ENCODE data around the gene MIA2. TPM values are rescaled to one million over a fixed set of nuclear protein-coding genes. Genes with fewer than 3 reads are reported as not detected.

Gene MIA2
- total RNA-seq, 4 donors from 2014 or later: 54.1 to 83.0 (median 71.4) TPM

DNA sequence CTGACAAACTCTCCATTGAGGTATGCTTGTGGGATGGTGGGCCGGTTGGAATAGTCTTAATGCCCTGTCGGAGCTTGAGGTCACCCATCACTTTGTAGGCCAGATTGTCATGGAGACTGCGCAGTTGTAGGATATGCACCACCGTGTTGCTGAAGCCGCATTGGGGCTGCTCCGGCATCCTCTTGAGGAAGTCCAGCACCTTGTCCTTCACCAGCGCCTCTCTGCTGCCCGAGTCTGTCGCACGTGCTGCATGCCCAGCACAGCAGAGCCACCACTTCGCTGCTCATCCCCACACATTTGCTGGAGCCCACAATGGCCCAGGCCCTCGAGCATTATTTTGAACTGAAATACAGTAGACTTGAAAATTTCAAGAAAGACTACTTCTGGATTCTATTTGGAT lies 136.7 kb downstream of the MIA2 start:
- in situ Hi-C loops (cut with MboI; ENCODE audit: low pct_ligation_motif_present in 1 of 4, low pct_unique_long_range_greater_than_20kb in 1 of 4, low sequenced_read_pairs in 3 of 4): no loop called here
- Histone ChIP-seq H3K27ac (no peak overlapping the region), H3K36me3 (peaks cover 0 to 4% (median 0%) of the 10 kb centered on the region in 4 donors), H3K4me3 (no peak overlapping the region), H3K27me3 (no peaks in the 10 kb centered on the region), H3K9me3 (no peaks in the 10 kb centered on the region), H3K4me1 (no peaks in the 10 kb centered on the region)
- intact Hi-C loops (cut with DNase I; ENCODE audit: low total_unique reads): no loop called here
- DNase-seq: no peak
- 94% methylated on average over 12 of the region's 12 CpGs; no CpG with 5 or more reads in 1 of the 2 donors for WGBS, 2 donors (ENCODE audit: low coverage in 1 of 2)
- TF ChIP-seq POLR2A (IDR thresholded peaks at IDR 0.05): no peak
- no peak for TF ChIP-seq EP300 (IDR thresholded peaks at IDR 0.05; ENCODE audit: low read depth)

DNA sequence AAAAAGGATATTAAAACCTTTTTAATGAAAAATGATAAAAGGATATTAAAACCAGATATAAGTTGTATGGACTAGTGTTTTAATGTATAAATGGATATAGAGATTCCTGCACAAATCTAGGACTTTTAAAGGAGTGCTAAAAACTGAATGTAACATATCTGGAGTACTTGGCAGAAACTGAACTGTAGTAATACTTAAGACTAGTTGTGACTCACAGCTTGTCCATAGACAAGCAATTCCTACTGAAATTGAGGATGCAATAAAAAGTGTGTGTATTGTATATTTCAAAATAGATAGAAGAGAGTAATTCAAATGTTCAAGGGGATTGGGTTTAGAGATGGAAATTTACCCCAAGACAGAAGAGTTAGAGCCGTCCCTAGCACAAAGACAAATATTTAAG lies 138.9 kb downstream of the MIA2 start:
- Histone ChIP-seq H3K4me1 (peaks cover 0 to 7% (median 0%) of the 10 kb centered on the region in 4 donors), H3K27me3 (no peaks in the 10 kb centered on the region), H3K4me3 (no peak overlapping the region), H3K27ac (no peak overlapping the region), H3K36me3 (peaks cover 0 to 4% (median 0%) of the 10 kb centered on the region in 4 donors), H3K9me3 (no peaks in the 10 kb centered on the region)
- no peak for TF ChIP-seq EP300 (IDR thresholded peaks at IDR 0.05; ENCODE audit: low read depth)
- TF ChIP-seq, protein P1, sequence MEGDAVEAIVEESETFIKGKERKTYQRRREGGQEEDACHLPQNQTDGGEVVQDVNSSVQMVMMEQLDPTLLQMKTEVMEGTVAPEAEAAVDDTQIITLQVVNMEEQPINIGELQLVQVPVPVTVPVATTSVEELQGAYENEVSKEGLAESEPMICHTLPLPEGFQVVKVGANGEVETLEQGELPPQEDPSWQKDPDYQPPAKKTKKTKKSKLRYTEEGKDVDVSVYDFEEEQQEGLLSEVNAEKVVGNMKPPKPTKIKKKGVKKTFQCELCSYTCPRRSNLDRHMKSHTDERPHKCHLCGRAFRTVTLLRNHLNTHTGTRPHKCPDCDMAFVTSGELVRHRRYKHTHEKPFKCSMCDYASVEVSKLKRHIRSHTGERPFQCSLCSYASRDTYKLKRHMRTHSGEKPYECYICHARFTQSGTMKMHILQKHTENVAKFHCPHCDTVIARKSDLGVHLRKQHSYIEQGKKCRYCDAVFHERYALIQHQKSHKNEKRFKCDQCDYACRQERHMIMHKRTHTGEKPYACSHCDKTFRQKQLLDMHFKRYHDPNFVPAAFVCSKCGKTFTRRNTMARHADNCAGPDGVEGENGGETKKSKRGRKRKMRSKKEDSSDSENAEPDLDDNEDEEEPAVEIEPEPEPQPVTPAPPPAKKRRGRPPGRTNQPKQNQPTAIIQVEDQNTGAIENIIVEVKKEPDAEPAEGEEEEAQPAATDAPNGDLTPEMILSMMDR (IDR thresholded peaks at IDR 0.05): no peak
- TF ChIP-seq POLR2AphosphoS5 (IDR thresholded peaks at IDR 0.05): no peak
- TF ChIP-seq POLR2A (IDR thresholded peaks at IDR 0.05): no peak
- in situ Hi-C loops (cut with MboI; ENCODE audit: low pct_ligation_motif_present in 1 of 4, low pct_unique_long_range_greater_than_20kb in 1 of 4, low sequenced_read_pairs in 3 of 4) (no loop called here), intact Hi-C loops (cut with DNase I; ENCODE audit: low total_unique reads) (no loop called here)
- no peak for DNase-seq
- 90 to 92% methylated on average over 1 of the region's 1 CpG for WGBS, 2 donors (ENCODE audit: low coverage in 1 of 2)

DNA sequence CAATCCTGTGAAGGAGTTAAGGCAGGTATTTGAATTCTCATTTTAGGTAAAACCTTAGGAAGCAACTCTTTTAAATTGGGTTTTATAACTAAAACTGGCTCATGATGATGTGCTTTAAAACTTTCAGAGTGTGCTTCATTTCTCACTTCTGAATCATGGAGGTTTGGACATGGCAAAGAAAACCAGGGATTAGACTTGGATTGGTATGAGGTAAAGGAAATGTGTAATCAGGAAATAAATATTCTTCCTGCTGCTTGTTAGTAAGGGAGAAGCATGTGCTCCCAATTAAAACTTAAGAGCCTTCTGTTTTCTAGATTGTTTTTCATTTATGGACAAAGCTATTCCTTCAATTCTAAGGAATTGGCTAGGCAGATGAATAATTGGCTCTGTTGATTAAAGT lies 141.1 kb downstream of the MIA2 start:
- TF ChIP-seq EP300 (IDR thresholded peaks at IDR 0.05; ENCODE audit: low read depth): no peak
- TF ChIP-seq, protein P1 (IDR thresholded peaks at IDR 0.05): no peak
- TF ChIP-seq POLR2A (IDR thresholded peaks at IDR 0.05): no peak
- DNase-seq: no peak
- H3K36me3 ChIP-seq: peaks cover 0 to 4% (median 0%) of the 10 kb centered on the region in 4 donors
- no peak overlapping the region for H3K4me3 ChIP-seq
- H3K27me3 ChIP-seq: no peaks in the 10 kb centered on the region
- no peaks in the 10 kb centered on the region for H3K9me3 ChIP-seq
- peaks cover 0 to 7% (median 0%) of the 10 kb centered on the region in 4 donors for H3K4me1 ChIP-seq
- intact Hi-C loops (cut with DNase I; ENCODE audit: low total_unique reads): no loop called here
- in situ Hi-C loops (cut with MboI; ENCODE audit: low pct_ligation_motif_present in 1 of 4, low pct_unique_long_range_greater_than_20kb in 1 of 4, low sequenced_read_pairs in 3 of 4): no loop called here
- H3K27ac ChIP-seq: no peak overlapping the region

DNA sequence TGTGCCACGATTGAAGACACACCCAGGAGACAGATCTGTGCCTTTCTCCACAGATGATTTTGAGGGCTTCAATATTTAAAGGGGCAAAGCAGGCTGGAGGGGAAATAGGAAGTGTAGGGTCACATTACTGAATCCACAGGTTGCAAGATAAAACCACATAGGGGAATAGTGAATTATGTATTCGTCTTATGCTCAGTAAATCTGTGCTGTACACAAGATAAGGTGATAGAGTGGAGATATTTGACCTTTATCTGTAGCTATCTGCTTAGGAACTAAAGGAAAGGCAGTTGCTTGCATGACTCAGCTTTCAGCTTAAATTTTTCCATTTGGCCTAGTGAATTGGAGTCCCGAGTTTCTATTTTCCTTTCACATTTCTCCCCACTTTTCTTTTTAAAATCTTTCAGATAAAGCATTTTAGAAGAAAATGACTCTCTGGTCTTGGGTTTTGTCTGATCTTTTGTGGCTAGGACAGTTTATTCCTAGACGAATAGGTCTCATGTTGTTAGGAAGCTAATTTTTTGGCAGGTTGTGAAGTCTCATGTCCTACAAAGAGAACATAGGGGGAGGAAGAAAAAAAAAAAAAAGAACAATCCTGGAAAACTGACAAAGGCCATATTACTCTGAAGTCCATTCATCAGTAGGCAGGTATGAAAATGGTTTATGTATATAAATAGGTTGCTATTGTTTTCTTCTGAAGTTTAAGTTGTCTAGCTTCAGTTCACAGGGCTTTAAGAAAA lies 143.1 kb downstream of the MIA2 start:
- TF ChIP-seq EP300 (IDR thresholded peaks at IDR 0.05; ENCODE audit: low read depth) (no peak), POLR2A (IDR thresholded peaks at IDR 0.05) (no peak), POLR2AphosphoS5 (IDR thresholded peaks at IDR 0.05) (no peak)
- TF ChIP-seq, protein P1 (IDR thresholded peaks at IDR 0.05): no peak
- H3K27me3 ChIP-seq: no peaks in the 10 kb centered on the region
- no peak overlapping the region for H3K4me3 ChIP-seq
- no peak for DNase-seq
- in situ Hi-C loops (cut with MboI; ENCODE audit: low pct_ligation_motif_present in 1 of 4, low pct_unique_long_range_greater_than_20kb in 1 of 4, low sequenced_read_pairs in 3 of 4): no loop called here
- intact Hi-C loops (cut with DNase I; ENCODE audit: low total_unique reads): no loop called here
- peaks cover 0 to 7% (median 0%) of the 10 kb centered on the region in 4 donors for H3K4me1 ChIP-seq
- no peaks in the 10 kb centered on the region for H3K9me3 ChIP-seq
- H3K36me3 ChIP-seq: no peaks in the 10 kb centered on the region
- WGBS, 2 donors (ENCODE audit: low coverage in 1 of 2): 39 to 56% methylated on average over 4 of the region's 4 CpGs
- H3K27ac ChIP-seq: peak overlapping the region in 1 of 4 donors; percentile 16

Measured in transverse colon (tissue), 4 donors.